PC-3 (cell line): ENCODE data around the gene SLC5A9.

Experiments
- EZH2 ChIP-seq: fragments of 300-600 bp; sonication (generic); IDR thresholded peaks from one replicate; pipeline ENCODE4 v1.6.1; 2017; ENCODE audit warnings: antibody characterized with exemption, mild to moderate bottlenecking, low read length; ENCODE audit not compliant: unreplicated experiment
- TF ChIP-seq, protein P1 (sequence below): fragments of 300-600 bp; sonication (generic); conservative IDR thresholded peaks from 2 replicates; pipeline ENCODE4 v1.5.1; 2017; ENCODE audit warnings: antibody characterized with exemption, low read depth, mild to moderate bottlenecking, low read length

DNA sequence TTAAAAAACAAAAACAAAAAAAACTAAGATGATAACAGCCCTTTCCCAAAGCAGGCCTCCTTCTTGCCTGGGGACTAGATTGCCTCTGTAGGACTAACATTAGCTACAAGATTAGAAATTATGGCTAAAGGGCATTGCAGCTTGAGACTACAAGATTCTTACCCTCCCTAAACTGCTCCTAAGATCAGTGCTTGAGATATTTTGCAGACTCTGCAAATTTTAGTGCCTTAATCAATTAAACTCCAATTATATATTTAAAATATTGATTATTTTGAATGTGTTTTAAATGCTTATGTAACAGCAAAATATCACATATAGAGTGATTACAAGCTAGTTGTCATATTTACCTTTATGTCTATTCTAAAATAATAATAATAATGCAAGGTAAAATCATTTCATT lies 47.4 kb upstream of the SLC5A9 start:
- TF ChIP-seq, protein P1, sequence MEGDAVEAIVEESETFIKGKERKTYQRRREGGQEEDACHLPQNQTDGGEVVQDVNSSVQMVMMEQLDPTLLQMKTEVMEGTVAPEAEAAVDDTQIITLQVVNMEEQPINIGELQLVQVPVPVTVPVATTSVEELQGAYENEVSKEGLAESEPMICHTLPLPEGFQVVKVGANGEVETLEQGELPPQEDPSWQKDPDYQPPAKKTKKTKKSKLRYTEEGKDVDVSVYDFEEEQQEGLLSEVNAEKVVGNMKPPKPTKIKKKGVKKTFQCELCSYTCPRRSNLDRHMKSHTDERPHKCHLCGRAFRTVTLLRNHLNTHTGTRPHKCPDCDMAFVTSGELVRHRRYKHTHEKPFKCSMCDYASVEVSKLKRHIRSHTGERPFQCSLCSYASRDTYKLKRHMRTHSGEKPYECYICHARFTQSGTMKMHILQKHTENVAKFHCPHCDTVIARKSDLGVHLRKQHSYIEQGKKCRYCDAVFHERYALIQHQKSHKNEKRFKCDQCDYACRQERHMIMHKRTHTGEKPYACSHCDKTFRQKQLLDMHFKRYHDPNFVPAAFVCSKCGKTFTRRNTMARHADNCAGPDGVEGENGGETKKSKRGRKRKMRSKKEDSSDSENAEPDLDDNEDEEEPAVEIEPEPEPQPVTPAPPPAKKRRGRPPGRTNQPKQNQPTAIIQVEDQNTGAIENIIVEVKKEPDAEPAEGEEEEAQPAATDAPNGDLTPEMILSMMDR: no peak
- no peak for TF ChIP-seq EZH2
